Aorta (tissue), 5 donors: Measurements from ENCODE around the gene CCBE1. TPM values are rescaled to one million over a fixed set of nuclear protein-coding genes. Genes with fewer than 3 reads are reported as not detected.
"Not testable (repeated sequence)": the region's sequence is repeated elsewhere in the genome, so short reads cannot be mapped to it uniquely, and the experiment has no call there.

Experiments used
- ATAC-seq: fragments of 200-7000 bp; cut with Tn5 transposase; one replicate; pipeline ENCODE4 v1.9.1; 2022; ENCODE audit warnings: moderate library complexity; ENCODE audit not compliant: low FRiP score
- DNase-seq, 2 donors: peaks; one replicate each; pipeline ENCODE4 v3.0.0-alpha.2; 2020
- H3K27ac ChIP-seq, 2 donors: one replicate each; pipeline ENCODE4 v1.5.1; 2013; ENCODE audit warnings: low read length in 2 of 2, mild to moderate bottlenecking in 2 of 2, moderate library complexity in 2 of 2, control low read depth in 1 of 2, inconsistent platforms in 1 of 2, low read depth in 1 of 2
- H3K27me3 ChIP-seq, 2 donors: one replicate each; pipeline ENCODE4 v1.6.1; 2013; ENCODE audit warnings: control low read depth in 1 of 2, low read length in 1 of 2, mild to moderate bottlenecking in 1 of 2, moderate library complexity in 1 of 2; ENCODE audit not compliant: insufficient read depth in 2 of 2, control insufficient read depth in 1 of 2
- H3K36me3 ChIP-seq, 2 donors: one replicate each; pipeline ENCODE4 v1.6.1; 2013; ENCODE audit warnings: control low read depth in 1 of 2, low read length in 1 of 2, mild to moderate bottlenecking in 1 of 2; ENCODE audit not compliant: insufficient read depth in 2 of 2, control insufficient read depth in 1 of 2
- H3K4me1 ChIP-seq, 2 donors: one replicate each; pipeline ENCODE4 v1.6.1; 2013; ENCODE audit warnings: low read length in 2 of 2, control low read depth in 1 of 2, mild to moderate bottlenecking in 1 of 2, moderate library complexity in 1 of 2; ENCODE audit not compliant: insufficient read depth in 2 of 2, control insufficient read depth in 1 of 2
- H3K4me3 ChIP-seq, 2 donors: one replicate each; pipeline ENCODE4 v1.5.1; 2013; ENCODE audit warnings: low read length in 2 of 2, control low read depth in 1 of 2, mild to moderate bottlenecking in 1 of 2
- H3K9me3 ChIP-seq: one replicate; pipeline ENCODE4 v1.6.1; 2013; ENCODE audit warnings: mild to moderate bottlenecking, low read length; ENCODE audit not compliant: control insufficient read depth
- WGBS, 2 donors: extraction: QIAGEN DNeasy Blood & Tissue Kit; methylation state at CpG; one replicate each; pipeline ENCODE4 v1.1.7; 2013; 5-methylcytosine and 5-hydroxymethylcytosine counted together
- intact Hi-C, 2 donors: fragments of 100-400 bp; cut with DNase I; formaldehyde crosslinking; loops; one replicate each; pipeline versions ENCODE4 v1.14.2 to v1.15.0; 2022
- polyA plus RNA-seq, 2 donors: library from polyadenylated mRNA; stranded (reverse); fragments of 200-250 nt; gene quantifications; one replicate each; pipeline ENCODE4 v1.2.3, GENCODE V29; 2013
- total RNA-seq, 2 donors: library from RNA; stranded (reverse); fragmentation: NEBNext Ultra II Directional; extraction: Animal tissue kit (Norgen Biotek cat#: 25700); gene quantifications; one replicate each; pipeline ENCODE4 v1.2.1, GENCODE V29; 2021
- donor health status: healthy with polysubstance abuse.
- donor health status: Bipolar disorder and iron deficiency.
- donor health status: DM: no; HTN: no; CAD: no.
- donor health status: DM: no; HTN: no; CAD: no.
- donor health status: DM: yes; HTN: yes; CAD: no.

The CCBE1 gene
- total and polyA plus RNA-seq, 4 donors = 0.36 to 0.61 TPM; not detected in 2

GRCh38 chr18:59650266-59650820 is 46.9 kb downstream of the CCBE1 start:
- no peak overlapping the region for H3K27ac ChIP-seq
- WGBS, 2 donors = 45 to 54% methylated on average over 11 of the region's 11 CpGs
- intact Hi-C loops = no loop called here
- H3K9me3 ChIP-seq = peaks cover 1% of the 10 kb centered on the region
- ATAC-seq = no peak
- H3K27me3 ChIP-seq = peaks cover 0 to 1% of the 10 kb centered on the region in 2 donors
- DNase-seq = no peak
- no peaks in the 10 kb centered on the region for H3K4me1 ChIP-seq
- H3K36me3 ChIP-seq = no peaks in the 10 kb centered on the region
- no peak overlapping the region for H3K4me3 ChIP-seq

DNA sequence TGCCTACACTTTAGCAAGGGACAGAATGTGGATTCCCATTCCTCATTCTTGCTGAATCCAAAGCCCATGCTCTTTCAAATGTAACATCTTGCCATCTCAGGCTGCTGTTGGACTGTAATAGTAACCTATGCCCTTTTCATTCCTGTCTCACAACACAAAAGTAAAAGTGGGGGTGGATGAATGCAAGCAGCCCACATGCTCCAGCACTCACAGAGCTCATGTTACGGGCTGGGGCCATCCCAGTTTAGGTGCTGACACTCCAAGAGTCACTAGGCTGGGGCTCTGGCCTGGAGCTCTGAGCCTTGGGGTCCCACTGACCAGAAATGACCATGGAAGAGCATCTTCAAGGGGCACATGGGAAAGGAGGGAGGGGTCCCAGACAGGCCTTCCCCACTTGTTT is 47.6 kb downstream of the CCBE1 start:
- Histone ChIP-seq H3K9me3 (peaks cover 1% of the 10 kb centered on the region), H3K4me1 (no peaks in the 10 kb centered on the region), H3K27me3 (peaks cover 0 to 1% of the 10 kb centered on the region in 2 donors), H3K36me3 (no peaks in the 10 kb centered on the region), H3K27ac (no peak overlapping the region), H3K4me3 (no peak overlapping the region)
- intact Hi-C loops = no loop called here
- ATAC-seq = no peak
- DNase-seq = no peak
- 90% methylated on average over 1 of the region's 1 CpG for WGBS, 2 donors

GRCh38 chr18:59648469-59648868 is 48.8 kb downstream of the CCBE1 start:
- DNase-seq, H3K36me3 ChIP-seq, H3K9me3 ChIP-seq, H3K4me3 ChIP-seq, H3K4me1 ChIP-seq, ATAC-seq, intact Hi-C loops, H3K27ac ChIP-seq, H3K27me3 ChIP-seq: not testable (repeated sequence)
- 93% methylated on average over 10 of the region's 10 CpGs for WGBS, 2 donors

- no peaks in the 10 kb centered on the region for H3K36me3 ChIP-seq
- intact Hi-C loops = no loop called here
- WGBS, 2 donors = 24 to 37% methylated on average over 2 of the region's 2 CpGs
- peaks cover 0 to 4% of the 10 kb centered on the region in 2 donors for H3K27me3 ChIP-seq
- H3K4me1 ChIP-seq = no peaks in the 10 kb centered on the region
- no peaks in the 10 kb centered on the region for H3K9me3 ChIP-seq
- ATAC-seq (no peak), DNase-seq (no peak)
- H3K4me3 ChIP-seq = no peak overlapping the region
- no peak overlapping the region for H3K27ac ChIP-seq
Observed at GRCh38 chr18:59646963-59647307, 50.3 kb downstream of the CCBE1 start.

DNA sequence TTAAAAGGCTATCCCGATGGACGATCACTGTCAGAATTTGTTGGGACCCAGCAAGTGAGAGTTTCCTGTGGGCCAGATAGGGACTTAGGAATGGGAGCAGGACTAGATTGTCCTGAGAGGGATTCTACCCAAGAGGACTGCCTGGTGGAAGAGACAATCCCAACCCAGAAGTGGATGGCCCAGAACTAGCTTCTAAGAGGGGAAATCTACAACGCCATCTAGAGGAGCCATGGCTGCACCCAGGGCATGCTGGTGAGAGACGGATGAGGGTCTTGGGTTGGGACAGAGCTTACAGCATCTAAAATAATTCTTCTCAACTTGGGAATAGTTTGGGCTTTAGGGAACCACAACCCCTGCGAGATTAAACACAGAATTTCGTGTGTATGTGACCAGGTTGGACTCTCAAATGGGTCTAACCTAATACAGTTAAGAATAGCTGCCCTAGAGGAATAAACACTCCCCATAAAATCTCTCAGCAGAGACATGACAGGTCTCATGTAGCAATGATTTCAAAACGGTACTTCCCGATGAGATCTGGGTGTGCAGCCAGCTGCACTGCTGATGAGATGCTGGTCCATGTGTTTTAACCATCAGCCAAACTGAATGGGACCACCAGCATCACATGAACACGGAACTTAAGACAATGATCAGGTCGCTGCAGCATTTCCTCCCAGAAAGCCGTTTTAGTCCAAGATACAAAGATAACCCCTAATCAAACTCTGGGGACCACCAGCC is 50.8 kb downstream of the CCBE1 start:
- WGBS, 2 donors = 59 to 66% methylated on average over 11 of the region's 11 CpGs
- no peak for DNase-seq
- H3K36me3 ChIP-seq = no peaks in the 10 kb centered on the region
- H3K27me3 ChIP-seq = peaks cover 0 to 4% of the 10 kb centered on the region in 2 donors
- no peak overlapping the region for H3K4me3 ChIP-seq
- intact Hi-C loops = no loop called here
- H3K4me1 ChIP-seq = no peaks in the 10 kb centered on the region
- no peak for ATAC-seq
- no peak overlapping the region for H3K27ac ChIP-seq
- H3K9me3 ChIP-seq = no peaks in the 10 kb centered on the region

DNA sequence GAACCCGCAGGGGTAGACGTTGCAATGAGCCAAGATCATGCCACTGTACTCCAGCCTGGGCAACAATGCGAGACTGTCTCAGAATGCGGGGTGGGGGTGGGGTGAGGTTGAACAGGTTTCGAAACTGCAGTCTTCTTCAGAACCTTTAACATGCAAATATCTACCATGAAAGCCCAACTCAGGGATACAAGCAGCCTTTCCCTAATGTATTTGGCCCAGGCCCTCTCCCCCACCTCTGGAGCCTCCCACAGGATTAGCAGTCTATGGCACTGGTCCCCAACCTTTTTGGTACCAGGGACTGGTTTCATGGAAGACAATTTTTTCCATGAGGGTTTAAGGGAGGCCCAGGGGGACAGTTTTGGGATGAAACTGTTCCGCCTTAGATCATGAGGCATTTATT is 53.5 kb downstream of the CCBE1 start:
- intact Hi-C loops = no loop called here
- DNase-seq = no peak
- Histone ChIP-seq H3K27ac (no peak overlapping the region), H3K4me1 (no peaks in the 10 kb centered on the region), H3K4me3 (no peak overlapping the region), H3K27me3 (peaks cover 0 to 4% of the 10 kb centered on the region in 2 donors), H3K9me3 (no peaks in the 10 kb centered on the region), H3K36me3 (no peaks in the 10 kb centered on the region)
- WGBS, 2 donors = 91 to 96% methylated on average over 6 of the region's 6 CpGs
- no peak for ATAC-seq

DNA sequence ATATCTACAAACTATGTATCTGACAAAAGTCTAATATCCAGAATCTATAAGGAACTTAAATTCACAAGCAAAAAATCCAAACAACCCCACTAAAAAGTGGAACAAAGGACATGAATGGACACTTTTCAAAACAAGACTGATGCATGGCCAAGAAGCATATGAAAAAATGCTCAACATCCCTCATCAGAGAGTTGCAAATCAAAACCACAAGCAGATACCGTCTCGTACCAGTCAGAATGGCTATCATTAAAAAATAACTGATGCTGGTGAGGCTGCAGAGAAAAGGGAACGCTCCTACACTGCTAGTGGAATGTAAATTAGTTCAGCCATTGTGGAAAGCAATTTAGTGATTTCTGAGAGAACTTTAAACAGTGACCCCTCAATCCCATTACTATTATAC is 56.5 kb downstream of the CCBE1 start:
- no peak overlapping the region for H3K27ac ChIP-seq
- H3K36me3 ChIP-seq = no peaks in the 10 kb centered on the region
- H3K27me3 ChIP-seq = peaks cover 0 to 3% of the 10 kb centered on the region in 2 donors
- intact Hi-C loops = no loop called here
- 72 to 73% methylated on average over 3 of the region's 3 CpGs for WGBS, 2 donors
- H3K9me3 ChIP-seq = no peaks in the 10 kb centered on the region
- DNase-seq (no peak), ATAC-seq (no peak)
- no peak overlapping the region for H3K4me3 ChIP-seq
- no peaks in the 10 kb centered on the region for H3K4me1 ChIP-seq

DNA sequence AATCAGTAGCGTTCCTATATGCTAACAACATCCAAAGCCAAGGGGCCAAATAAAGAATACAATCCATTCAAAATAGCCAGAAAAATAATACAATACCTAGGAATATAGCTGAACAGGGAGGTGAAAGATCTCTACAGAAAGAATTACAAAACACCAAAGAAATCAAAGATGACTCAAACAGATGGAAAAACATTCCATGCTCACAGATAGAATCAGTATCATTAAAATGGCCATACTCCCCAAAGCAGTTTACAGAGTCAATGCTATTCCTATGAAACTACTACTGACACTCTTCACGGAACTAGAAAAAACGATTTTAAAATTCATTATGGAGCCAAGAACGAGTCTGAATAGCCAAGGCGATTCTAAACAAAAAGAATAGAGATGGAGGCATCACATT is 57.4 kb downstream of the CCBE1 start:
- Histone ChIP-seq H3K27me3 (peaks cover 0 to 3% of the 10 kb centered on the region in 2 donors), H3K9me3 (no peaks in the 10 kb centered on the region), H3K4me1 (no peaks in the 10 kb centered on the region), H3K36me3 (no peaks in the 10 kb centered on the region), H3K27ac (no peak overlapping the region), H3K4me3 (no peak overlapping the region)
- WGBS, 2 donors = 49 to 51% methylated on average over 5 of the region's 5 CpGs
- DNase-seq = no peak
- no peak for ATAC-seq
- intact Hi-C loops = no loop called here

DNA sequence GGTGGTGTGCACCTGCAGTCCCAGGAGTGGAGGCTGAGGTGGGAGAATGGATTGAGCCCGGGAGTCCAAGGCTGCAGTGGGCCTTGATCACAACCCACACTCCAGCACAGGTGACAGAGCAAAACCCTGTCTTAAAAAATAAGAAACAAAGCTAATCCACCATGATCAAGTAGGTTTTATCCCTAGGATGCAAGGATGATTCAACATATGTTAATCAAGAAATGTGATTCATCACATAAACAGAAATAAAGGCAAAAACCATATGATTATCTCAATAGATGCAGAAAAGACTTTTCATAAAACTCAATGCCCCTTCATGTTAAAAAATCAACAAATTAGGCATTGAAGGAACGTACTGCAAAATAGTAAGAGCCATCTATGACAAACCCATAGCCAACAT is 58.1 kb downstream of the CCBE1 start:
- Histone ChIP-seq H3K27me3 (peaks cover 0 to 3% of the 10 kb centered on the region in 2 donors), H3K9me3 (no peaks in the 10 kb centered on the region), H3K4me3 (no peak overlapping the region), H3K4me1 (no peaks in the 10 kb centered on the region), H3K36me3 (no peaks in the 10 kb centered on the region), H3K27ac (no peak overlapping the region)
- ATAC-seq = no peak
- intact Hi-C loops = no loop called here
- no peak for DNase-seq
- WGBS, 2 donors = 81 to 83% methylated on average over 2 of the region's 2 CpGs
